Loucy (cell line): ENCODE data around the gene MCHR1.

ENCODE experiments used
- H2AFZ ChIP-seq: fragments of 200-600 bp; sonication (generic); 2 replicates; pipeline ENCODE4 v1.6.0; 2016; ENCODE audit warnings: antibody characterized with exemption, mild to moderate bottlenecking, low read length, moderate library complexity
- H3F3A ChIP-seq: fragments of 200-600 bp; 2 replicates; pipeline ENCODE4 v1.6.0; 2016; ENCODE audit warnings: antibody characterized with exemption, low read depth, mild to moderate bottlenecking
- H3K27me3 ChIP-seq: fragments of 200-600 bp; sonication (generic); 2 replicates; pipeline ENCODE4 v1.6.1; 2014; ENCODE audit warnings: low read length, mild to moderate bottlenecking; ENCODE audit not compliant: insufficient read depth, poor library complexity, severe bottlenecking
- H3K36me3 ChIP-seq: fragments of 200-600 bp; sonication (generic); 2 replicates; pipeline ENCODE4 v1.6.1; 2016; ENCODE audit warnings: low read length; ENCODE audit not compliant: insufficient read depth
- H3K4me1 ChIP-seq: fragments of 200-600 bp; sonication (generic); 2 replicates; pipeline ENCODE4 v1.5.1; 2014; ENCODE audit warnings: low read length, mild to moderate bottlenecking; ENCODE audit not compliant: insufficient read depth, poor library complexity, severe bottlenecking
- H3K4me2 ChIP-seq: fragments of 200-600 bp; sonication (generic); 2 replicates; pipeline ENCODE4 v1.6.0; 2014; ENCODE audit warnings: antibody characterized with exemption, low read length, low read depth, mild to moderate bottlenecking; ENCODE audit not compliant: poor library complexity, severe bottlenecking
- H3K4me3 ChIP-seq: fragments of 200-600 bp; sonication (generic); 2 replicates; pipeline ENCODE4 v1.5.1; 2014; ENCODE audit warnings: low read length, mild to moderate bottlenecking, mixed read lengths; ENCODE audit not compliant: poor library complexity, severe bottlenecking
- H3K79me2 ChIP-seq: fragments of 200-600 bp; sonication (generic); 2 replicates; pipeline ENCODE4 v1.6.1; 2014; ENCODE audit warnings: low read length; ENCODE audit not compliant: insufficient read depth
- H3K9ac ChIP-seq: fragments of 200-600 bp; sonication (generic); 2 replicates; pipeline ENCODE4 v1.6.0; 2014; ENCODE audit warnings: mild to moderate bottlenecking, low read depth, low read length, moderate library complexity; ENCODE audit not compliant: poor library complexity, severe bottlenecking
- H3K9me2 ChIP-seq: fragments of 200-600 bp; sonication (generic); replicated peaks from 2 replicates; pipeline ENCODE4 v1.6.1; 2016; ENCODE audit warnings: low read depth, low read length, mixed read lengths
- H3K9me3 ChIP-seq: fragments of 200-600 bp; sonication (generic); 2 replicates; pipeline ENCODE4 v1.6.1; 2014; ENCODE audit warnings: mild to moderate bottlenecking, antibody characterized with exemption, low read length, low read depth; ENCODE audit not compliant: insufficient read depth
- H4K20me1 ChIP-seq: fragments of 200-600 bp; sonication (generic); 2 replicates; pipeline ENCODE4 v1.6.0; 2014; ENCODE audit warnings: antibody characterized with exemption, low read length, mild to moderate bottlenecking; ENCODE audit not compliant: insufficient read depth, poor library complexity, severe bottlenecking
- EZH2phosphoT487 ChIP-seq: fragments of 200-600 bp; IDR thresholded peaks from 2 replicates; pipeline ENCODE4 v1.6.1; 2018; ENCODE audit warnings: antibody characterized with exemption, mild to moderate bottlenecking, moderate library complexity, borderline replicate concordance
- TF ChIP-seq, protein P1 (sequence below): fragments of 200-600 bp; sonication (generic); conservative IDR thresholded peaks from 2 replicates; pipeline ENCODE4 v1.5.1; 2014; ENCODE audit warnings: mild to moderate bottlenecking, antibody characterized with exemption, low read length

MCHR1 gene

DNA sequence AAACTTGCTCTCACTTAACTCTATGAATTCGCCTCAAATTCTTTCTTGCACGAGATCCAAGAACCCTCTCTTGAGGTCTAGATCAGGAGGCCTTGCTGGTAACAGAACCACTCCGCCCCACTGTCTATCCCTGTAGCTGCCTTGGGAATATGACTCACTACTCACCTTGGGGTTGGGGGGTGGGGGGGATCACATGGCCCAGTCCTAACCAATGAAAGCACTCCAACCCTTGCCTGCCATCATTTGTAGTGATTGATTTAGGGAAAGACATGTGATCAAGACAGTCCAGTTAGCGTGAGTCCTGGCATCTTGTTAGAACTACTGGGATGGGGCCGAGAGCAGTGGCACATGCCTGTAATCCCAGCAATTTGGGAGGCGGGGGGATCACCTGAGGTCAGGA is 38.0 kb upstream of the MCHR1 start:
- Histone ChIP-seq H3K79me2 (peaks cover 1% of the 10 kb centered on the region; the same call in 1 of the 2 replicates), H3K4me3 (no peak overlapping the region), H3K4me2 (no peak overlapping the region), H3K9me2 (no peaks in the 10 kb centered on the region), H3K36me3 (no peaks in the 10 kb centered on the region), H3F3A (no peaks in the 10 kb centered on the region), H3K9ac (no peak overlapping the region), H3K27me3 (no peaks in the 10 kb centered on the region), H4K20me1 (no peaks in the 10 kb centered on the region), H2AFZ (no peak overlapping the region), H3K9me3 (no peaks in the 10 kb centered on the region), H3K4me1 (peaks cover 10% of the 10 kb centered on the region)
- TF ChIP-seq EZH2phosphoT487, result no peak
- TF ChIP-seq, protein P1, sequence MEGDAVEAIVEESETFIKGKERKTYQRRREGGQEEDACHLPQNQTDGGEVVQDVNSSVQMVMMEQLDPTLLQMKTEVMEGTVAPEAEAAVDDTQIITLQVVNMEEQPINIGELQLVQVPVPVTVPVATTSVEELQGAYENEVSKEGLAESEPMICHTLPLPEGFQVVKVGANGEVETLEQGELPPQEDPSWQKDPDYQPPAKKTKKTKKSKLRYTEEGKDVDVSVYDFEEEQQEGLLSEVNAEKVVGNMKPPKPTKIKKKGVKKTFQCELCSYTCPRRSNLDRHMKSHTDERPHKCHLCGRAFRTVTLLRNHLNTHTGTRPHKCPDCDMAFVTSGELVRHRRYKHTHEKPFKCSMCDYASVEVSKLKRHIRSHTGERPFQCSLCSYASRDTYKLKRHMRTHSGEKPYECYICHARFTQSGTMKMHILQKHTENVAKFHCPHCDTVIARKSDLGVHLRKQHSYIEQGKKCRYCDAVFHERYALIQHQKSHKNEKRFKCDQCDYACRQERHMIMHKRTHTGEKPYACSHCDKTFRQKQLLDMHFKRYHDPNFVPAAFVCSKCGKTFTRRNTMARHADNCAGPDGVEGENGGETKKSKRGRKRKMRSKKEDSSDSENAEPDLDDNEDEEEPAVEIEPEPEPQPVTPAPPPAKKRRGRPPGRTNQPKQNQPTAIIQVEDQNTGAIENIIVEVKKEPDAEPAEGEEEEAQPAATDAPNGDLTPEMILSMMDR, result no peak

DNA sequence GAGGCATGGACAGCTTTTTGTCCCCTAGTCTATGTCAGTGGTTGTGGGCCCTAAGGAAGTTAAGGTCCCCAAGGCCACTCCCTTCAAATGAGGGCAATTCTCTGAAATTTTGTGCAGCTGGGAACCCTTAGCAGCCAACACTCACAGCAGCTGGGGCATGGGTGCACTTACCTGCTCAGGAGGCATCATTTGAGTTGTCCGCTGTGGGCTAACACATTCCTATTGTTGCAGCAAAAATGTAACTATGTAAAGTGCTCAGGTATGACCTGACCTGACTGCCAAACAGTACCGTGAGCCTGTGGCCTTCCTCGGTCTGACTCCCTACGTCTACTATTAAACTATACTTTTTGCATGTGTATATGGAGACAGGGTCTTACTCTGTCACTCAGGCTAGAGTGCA is 37.0 kb upstream of the MCHR1 start:
- Histone ChIP-seq H3K79me2 (no peaks in the 10 kb centered on the region), H4K20me1 (no peaks in the 10 kb centered on the region), H3F3A (no peaks in the 10 kb centered on the region), H3K4me2 (no peak overlapping the region), H3K9me2 (no peaks in the 10 kb centered on the region), H2AFZ (no peak overlapping the region), H3K36me3 (no peaks in the 10 kb centered on the region), H3K4me1 (peaks cover 8% of the 10 kb centered on the region), H3K9ac (no peak overlapping the region), H3K27me3 (no peaks in the 10 kb centered on the region), H3K4me3 (no peak overlapping the region), H3K9me3 (no peaks in the 10 kb centered on the region)
- TF ChIP-seq, protein P1, result no peak
- TF ChIP-seq EZH2phosphoT487, result no peak

GRCh38 chr22:40645579-40646197 is 33.6 kb upstream of the MCHR1 start:
- H3K9ac ChIP-seq, result no peak overlapping the region
- H3F3A ChIP-seq, result no peaks in the 10 kb centered on the region
- no peaks in the 10 kb centered on the region for H3K79me2 ChIP-seq
- no peaks in the 10 kb centered on the region for H3K36me3 ChIP-seq
- TF ChIP-seq, protein P1, result no peak
- no peak for TF ChIP-seq EZH2phosphoT487
- H3K4me1 ChIP-seq, result no peaks in the 10 kb centered on the region
- no peaks in the 10 kb centered on the region for H3K27me3 ChIP-seq
- no peaks in the 10 kb centered on the region for H4K20me1 ChIP-seq
- H3K9me3 ChIP-seq, result no peaks in the 10 kb centered on the region
- no peak overlapping the region for H3K4me3 ChIP-seq
- peak overlapping the region; percentile 49; the same call in 1 of the 2 replicates for H2AFZ ChIP-seq
- H3K4me2 ChIP-seq, result peak overlapping the region; percentile 41
- H3K9me2 ChIP-seq, result no peaks in the 10 kb centered on the region
